A549 treated with dexamethasone at 1 μM for 4 hours (cell line): ENCODE results near the gene FOXRED2. TPM values are rescaled to one million over a fixed set of nuclear protein-coding genes. Genes with fewer than 3 reads are reported as not detected.

Source experiments
- total RNA-seq: library from RNA; stranded (reverse); fragments of 200-300 nt; extraction: Qiagen RNA extraction; gene quantifications from 5 replicates; pipeline ENCODE4 v1.2.3, GENCODE V29; 2022

FOXRED2 gene
- 10.1 to 18.4 TPM (median 16.6 TPM) in 5 replicates for total RNA-seq

GRCh38 chr22:36506637-36507517 is at the start of gene FOXRED2:
Gene FOXRED2, minus strand, starts transcription at chr22:36507040. Its CDS starts 618 bp downstream, at chr22:36506422.

DNA sequence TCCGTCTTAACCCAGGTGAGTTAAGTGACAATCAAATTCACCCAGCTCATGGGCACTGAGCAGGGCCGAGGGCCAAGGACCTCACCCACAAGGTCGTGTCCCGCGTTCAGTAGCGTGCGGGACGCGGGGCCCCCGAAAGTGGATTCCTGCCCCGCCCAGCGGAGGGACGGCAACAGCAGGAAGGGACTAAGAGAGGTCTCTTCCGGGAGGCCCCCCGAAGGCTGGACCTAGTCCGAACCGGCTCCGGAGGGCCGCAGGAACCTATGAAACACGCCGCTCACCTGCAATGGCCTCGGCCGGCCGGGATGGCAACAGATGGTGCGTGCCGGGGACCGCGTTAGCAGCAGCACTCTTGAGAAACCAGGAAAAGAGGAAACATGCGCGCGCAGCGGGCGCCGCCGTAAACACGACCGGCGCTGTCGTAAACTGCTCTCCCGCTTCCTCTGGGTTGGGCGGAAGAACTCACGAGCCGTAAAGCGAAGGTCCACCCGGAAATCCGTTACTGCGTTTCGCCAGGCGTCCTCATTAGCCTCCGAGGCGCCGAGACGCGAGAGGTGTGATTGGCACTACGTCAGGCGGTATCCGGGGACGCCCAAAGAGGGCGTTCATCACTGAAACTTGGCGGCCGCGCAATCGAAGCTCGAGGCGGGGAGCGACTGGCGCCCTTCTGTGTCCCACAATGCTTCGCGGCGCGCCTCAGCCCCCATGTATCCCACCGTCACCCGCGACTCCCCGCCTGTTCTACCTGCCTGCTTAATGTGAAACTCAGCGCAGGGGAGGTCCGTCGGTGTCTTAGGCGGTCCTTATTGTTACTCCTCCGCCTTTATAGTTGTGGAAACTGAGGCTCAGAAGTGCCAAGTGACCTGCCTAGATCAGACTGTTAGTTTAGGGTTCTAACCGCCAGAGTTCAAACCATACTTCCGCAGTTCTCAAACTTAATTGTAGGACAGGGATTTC is 22.2 kb upstream of the FOXRED2 start, which contains the start of gene EIF3D:
Gene EIF3D (minus strand): TSS at position 372 of the 957 bp plus-strand sequence. CDS start 3,045 bp downstream, outside the sequence.

DNA sequence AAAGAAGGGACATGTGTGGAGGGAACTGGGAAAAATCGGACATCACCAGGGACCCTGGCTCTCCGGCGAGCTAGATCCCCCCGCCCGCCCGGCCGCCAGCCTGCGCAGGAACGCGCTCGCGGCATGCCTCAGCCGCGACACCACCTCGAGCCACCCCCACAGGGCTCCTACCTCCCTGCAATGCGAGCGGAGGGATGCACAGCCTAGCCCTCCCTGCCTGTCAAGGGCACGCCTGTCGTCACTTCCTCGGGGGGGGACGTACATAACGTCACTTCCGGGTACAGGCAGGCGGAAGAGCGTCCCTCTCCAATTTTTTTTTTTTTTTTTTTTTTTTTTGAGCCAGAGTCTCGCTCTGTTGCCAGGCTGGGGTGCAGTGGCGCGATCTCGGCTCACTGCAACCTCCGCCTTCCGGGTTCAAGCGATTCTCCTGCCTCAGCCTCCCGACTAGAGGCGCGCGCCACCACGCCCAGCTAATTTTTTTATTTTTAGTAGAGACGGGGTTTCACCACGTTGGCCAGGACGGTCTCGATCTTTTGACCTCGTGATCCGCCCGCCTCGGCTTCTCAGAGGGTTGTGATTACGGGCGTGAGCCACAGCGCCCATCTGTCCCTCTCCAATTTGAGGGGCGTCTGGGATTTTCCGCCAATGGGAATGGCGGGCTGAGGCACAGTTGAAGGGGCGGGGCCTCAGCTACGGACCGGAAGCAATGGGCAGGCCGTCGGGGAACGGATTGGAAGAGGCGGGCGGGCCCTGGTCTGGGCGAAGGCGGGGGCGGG is 25.3 kb downstream of the FOXRED2 start, which contains the start of gene TXN2:
Gene TXN2 (minus strand): TSS at position 248 of the 776 bp plus-strand sequence. CDS start 803 bp downstream, outside the sequence.

Other genes with a start within 250 kb of the FOXRED2 start
- 131 to 201 TPM (median 188 TPM) in 5 replicates for gene MYH9, start 119.1 kb downstream of the FOXRED2 start, total RNA-seq
- gene TXN2, start 25.4 kb downstream of the FOXRED2 start, total RNA-seq = 60.9 to 66.2 TPM (median 62.3 TPM) in 5 replicates
- 156 to 181 TPM (median 158 TPM) in 5 replicates for gene EIF3D, start 22.1 kb upstream of the FOXRED2 start, total RNA-seq
- gene CACNG2, start 196.7 kb upstream of the FOXRED2 start, total RNA-seq = not detected in 5 replicates